Liver (tissue), 9 donors: ENCODE results near the gene RCSD1. TPM values are rescaled to one million over a fixed set of nuclear protein-coding genes. Genes with fewer than 3 reads are reported as not detected.

Source experiments
- DNase-seq: peaks from one replicate; pipeline ENCODE4 v3.0.0-alpha.2; 2017; ENCODE audit warnings: low spot score
- H3K27ac ChIP-seq, 2 donors: one replicate each; pipeline ENCODE4 v1.7.0; 2013; ENCODE audit warnings: inconsistent platforms in 2 of 2, low read length in 2 of 2, control low read depth in 1 of 2, low read depth in 1 of 2, mild to moderate bottlenecking in 1 of 2
- H3K27me3 ChIP-seq, 4 donors: one replicate each; pipeline versions ENCODE4 v1.6.1 to v1.7.0; 2013; ENCODE audit warnings: low read length in 3 of 4, inconsistent platforms in 1 of 4, mild to moderate bottlenecking in 1 of 4, moderate library complexity in 1 of 4; ENCODE audit not compliant: control insufficient read depth in 4 of 4, insufficient read depth in 4 of 4
- H3K36me3 ChIP-seq, 4 donors: one replicate each; pipeline versions ENCODE4 v1.6.1 to v1.7.0; 2013; ENCODE audit warnings: low read length in 3 of 4, mild to moderate bottlenecking in 3 of 4, low read depth in 1 of 4, moderate library complexity in 1 of 4; ENCODE audit not compliant: control insufficient read depth in 4 of 4, insufficient read depth in 3 of 4
- H3K4me1 ChIP-seq, 4 donors: one replicate each; pipeline versions ENCODE4 v1.6.1 to v1.7.0; 2013; ENCODE audit warnings: low read length in 3 of 4, mild to moderate bottlenecking in 3 of 4, moderate library complexity in 1 of 4; ENCODE audit not compliant: control insufficient read depth in 4 of 4, insufficient read depth in 4 of 4
- H3K4me3 ChIP-seq, 3 donors: one replicate each; pipeline versions ENCODE4 v1.6.1 to v1.7.0; 2013; ENCODE audit warnings: low read length in 3 of 3, control low read depth in 1 of 3, low read depth in 1 of 3, mild to moderate bottlenecking in 1 of 3
- H3K9ac ChIP-seq, 2 donors: one replicate each; pipeline ENCODE4 v1.7.0; 2013; ENCODE audit warnings: low read length in 2 of 2, mild to moderate bottlenecking in 2 of 2, moderate library complexity in 2 of 2, control low read depth in 1 of 2, low read depth in 1 of 2
- H3K9me3 ChIP-seq, 4 donors: one replicate each; pipeline versions ENCODE4 v1.6.1 to v1.7.0; 2013; ENCODE audit warnings: low read length in 3 of 4; ENCODE audit not compliant: control insufficient read depth in 4 of 4
- ATF3 ChIP-seq: IDR thresholded peaks from 2 replicates; pipeline ENCODE4 v1.6.1; 2016; ENCODE audit warnings: antibody characterized with exemption
- CTCF ChIP-seq: fragments of 150-350 bp; IDR thresholded peaks from 2 replicates; pipeline ENCODE4 v1.5.1; 2017; ENCODE audit warnings: improper control_type of control experiment, low read depth, low read length; ENCODE audit not compliant: missing input control
- EGR1 ChIP-seq, 2 donors: IDR thresholded peaks; 2 replicates each; pipeline ENCODE4 v1.6.1; 2016 to 2018; ENCODE audit warnings: antibody characterized with exemption in 2 of 2, low read depth in 2 of 2
- FOXA1 ChIP-seq: IDR thresholded peaks from 2 replicates; pipeline ENCODE4 v1.6.1; 2016; ENCODE audit warnings: antibody characterized with exemption
- FOXA2 ChIP-seq: IDR thresholded peaks from 2 replicates; pipeline ENCODE4 v1.6.1; 2016; ENCODE audit warnings: antibody characterized with exemption
- GABPA ChIP-seq, 2 donors: IDR thresholded peaks in 1 of 2; conservative IDR thresholded peaks in 1 of 2; 2 replicates each; pipeline ENCODE4 v1.6.1; 2016; ENCODE audit warnings: antibody characterized with exemption in 2 of 2, mild to moderate bottlenecking in 1 of 2, moderate library complexity in 1 of 2
- HNF4A ChIP-seq, 2 donors: conservative IDR thresholded peaks; 2 replicates each; pipeline ENCODE4 v1.6.1; 2016; ENCODE audit warnings: antibody characterized with exemption in 2 of 2, mild to moderate bottlenecking in 2 of 2
- HNF4G ChIP-seq: IDR thresholded peaks from 2 replicates; pipeline ENCODE4 v1.6.1; 2016; ENCODE audit warnings: antibody characterized with exemption
- JUND ChIP-seq, 2 donors: IDR thresholded peaks; 2 replicates each; pipeline ENCODE4 v1.6.1; 2016; ENCODE audit warnings: antibody characterized with exemption in 2 of 2
- MAX ChIP-seq: IDR thresholded peaks from 2 replicates; pipeline ENCODE4 v1.6.1; 2016; ENCODE audit warnings: antibody characterized with exemption
- NR2F2 ChIP-seq: IDR thresholded peaks from 2 replicates; pipeline ENCODE4 v1.6.1; 2016; ENCODE audit warnings: antibody characterized with exemption
- RAD21 ChIP-seq, 2 donors: IDR thresholded peaks; 2 replicates each; pipeline ENCODE4 v1.6.1; 2016; ENCODE audit warnings: antibody characterized with exemption in 2 of 2, mild to moderate bottlenecking in 2 of 2
- REST ChIP-seq: IDR thresholded peaks from 2 replicates; pipeline ENCODE4 v1.6.1; 2016; ENCODE audit warnings: antibody characterized with exemption, mild to moderate bottlenecking
- RXRA ChIP-seq, 2 donors: IDR thresholded peaks; 2 replicates each; pipeline ENCODE4 v1.6.1; 2017 to 2018; ENCODE audit warnings: antibody characterized with exemption in 2 of 2, mild to moderate bottlenecking in 1 of 2
- SP1 ChIP-seq: IDR thresholded peaks from 2 replicates; pipeline ENCODE4 v1.6.1; 2018; ENCODE audit warnings: antibody characterized with exemption, mild to moderate bottlenecking
- TAF1 ChIP-seq: conservative IDR thresholded peaks from 2 replicates; pipeline ENCODE4 v1.6.1; 2016; ENCODE audit warnings: antibody characterized with exemption, mild to moderate bottlenecking
- YY1 ChIP-seq: IDR thresholded peaks from 2 replicates; pipeline ENCODE4 v1.6.1; 2016; ENCODE audit warnings: antibody characterized with exemption, mild to moderate bottlenecking
- ZBTB33 ChIP-seq: IDR thresholded peaks from 2 replicates; pipeline ENCODE4 v1.6.1; 2016; ENCODE audit warnings: antibody characterized with exemption
- WGBS: extraction: QIAGEN DNeasy Blood & Tissue Kit; methylation state at CpG from one replicate; pipeline ENCODE4 v1.1.7; 2013; 5-methylcytosine and 5-hydroxymethylcytosine counted together
- polyA plus RNA-seq, 2 donors: library from polyadenylated mRNA; stranded (reverse) in 1 of 2; unstranded in 1 of 2; fragments of 200-250 nt in 1 of 2; fragments of >200 nt in 1 of 2; fragmentation: Nextera tagmentation in 1 of 2; extraction: Ambion mirVana in 1 of 2; gene quantifications; one replicate each; pipeline versions ENCODE4 v1.2.1 to v1.2.3, GENCODE V29; 2013 to 2015
- total RNA-seq, 2 donors: library from RNA; depleted of rRNA; stranded (reverse); fragments of >200 nt; gene quantifications; one replicate each; pipeline ENCODE4 v1.2.3, GENCODE V29; 2014
- donor health status: healthy.
- donor health status: healthy.
- donor health status: healthy.
- donor health status: healthy.
- donor health status: healthy.

Gene RCSD1
- total and polyA plus RNA-seq, 4 donors = 3.1 to 15.0 (median 6.0) TPM

GRCh38 chr1:167644551-167644950, 14.5 kb downstream of the RCSD1 start:
- no peak for TF ChIP-seq EGR1 (IDR thresholded peaks at IDR 0.05; ENCODE audit: low read depth in 2 of 2)
- no peak for TF ChIP-seq ZBTB33
- TF ChIP-seq CTCF = no peak
- no peak for TF ChIP-seq MAX
- TF ChIP-seq JUND (IDR thresholded peaks at IDR 0.05) = no peak
- no peak for TF ChIP-seq HNF4A (conservative IDR thresholded peaks at IDR 0.05)
- TF ChIP-seq YY1 = no peak
- TF ChIP-seq FOXA2 = no peak
- no peak for TF ChIP-seq RAD21 (IDR thresholded peaks at IDR 0.05)
- no peak for TF ChIP-seq NR2F2
- TF ChIP-seq RXRA (IDR thresholded peaks at IDR 0.05) = no peak
- TF ChIP-seq TAF1 = no peak
- TF ChIP-seq GABPA (IDR thresholded peaks at IDR 0.05 in 1 of 2, conservative IDR thresholded peaks at IDR 0.05 in 1 of 2) = no peak
- TF ChIP-seq REST = no peak
- no peak for TF ChIP-seq SP1
- no peak for TF ChIP-seq HNF4G
- no peak for TF ChIP-seq ATF3
- DNase-seq = no peak
- H3K4me1 ChIP-seq = peaks cover 0 to 3% (median 1%) of the 10 kb centered on the region in 4 donors
- H3K4me3 ChIP-seq = no peak overlapping the region
- no peaks in the 10 kb centered on the region for H3K9me3 ChIP-seq
- H3K27ac ChIP-seq = no peak overlapping the region
- peaks cover 0 to 5% (median 1%) of the 10 kb centered on the region in 4 donors for H3K36me3 ChIP-seq
- H3K27me3 ChIP-seq = no peaks in the 10 kb centered on the region
- H3K9ac ChIP-seq = no peak overlapping the region
- 79% methylated on average over 4 of the region's 4 CpGs for WGBS

- H3K27me3 ChIP-seq = no peaks in the 10 kb centered on the region
- peaks cover 0 to 7% (median 1%) of the 10 kb centered on the region in 4 donors for H3K4me1 ChIP-seq
- DNase-seq = no peak
- WGBS = 69% methylated on average over 3 of the region's 3 CpGs
- no peaks in the 10 kb centered on the region for H3K9me3 ChIP-seq
- no peak overlapping the region for H3K9ac ChIP-seq
- H3K4me3 ChIP-seq = no peak overlapping the region
- peaks cover 0 to 5% (median 0%) of the 10 kb centered on the region in 4 donors for H3K36me3 ChIP-seq
- no peak overlapping the region for H3K27ac ChIP-seq
- TF ChIP-seq ZBTB33 = no peak
- no peak for TF ChIP-seq MAX
- TF ChIP-seq HNF4G = no peak
- no peak for TF ChIP-seq JUND (IDR thresholded peaks at IDR 0.05)
- TF ChIP-seq GABPA (IDR thresholded peaks at IDR 0.05 in 1 of 2, conservative IDR thresholded peaks at IDR 0.05 in 1 of 2) = no peak
- TF ChIP-seq ATF3 = no peak
- no peak for TF ChIP-seq FOXA1
- no peak for TF ChIP-seq SP1
- no peak for TF ChIP-seq FOXA2
- TF ChIP-seq TAF1 = no peak
- no peak for TF ChIP-seq YY1
- no peak for TF ChIP-seq RXRA (IDR thresholded peaks at IDR 0.05)
- no peak for TF ChIP-seq EGR1 (IDR thresholded peaks at IDR 0.05; ENCODE audit: low read depth in 2 of 2)
- TF ChIP-seq CTCF = no peak
Measured at GRCh38 chr1:167645140-167645541, 15.1 kb downstream of the RCSD1 start.
